ENCODE measurements around the gene NOD1.

- TF ChIP-seq EZH2 (IDR thresholded peaks at IDR 0.05; ENCODE audit: borderline replicate concordance, low read depth, low read length, severe bottlenecking) = no peak
- TF ChIP-seq, protein P1, sequence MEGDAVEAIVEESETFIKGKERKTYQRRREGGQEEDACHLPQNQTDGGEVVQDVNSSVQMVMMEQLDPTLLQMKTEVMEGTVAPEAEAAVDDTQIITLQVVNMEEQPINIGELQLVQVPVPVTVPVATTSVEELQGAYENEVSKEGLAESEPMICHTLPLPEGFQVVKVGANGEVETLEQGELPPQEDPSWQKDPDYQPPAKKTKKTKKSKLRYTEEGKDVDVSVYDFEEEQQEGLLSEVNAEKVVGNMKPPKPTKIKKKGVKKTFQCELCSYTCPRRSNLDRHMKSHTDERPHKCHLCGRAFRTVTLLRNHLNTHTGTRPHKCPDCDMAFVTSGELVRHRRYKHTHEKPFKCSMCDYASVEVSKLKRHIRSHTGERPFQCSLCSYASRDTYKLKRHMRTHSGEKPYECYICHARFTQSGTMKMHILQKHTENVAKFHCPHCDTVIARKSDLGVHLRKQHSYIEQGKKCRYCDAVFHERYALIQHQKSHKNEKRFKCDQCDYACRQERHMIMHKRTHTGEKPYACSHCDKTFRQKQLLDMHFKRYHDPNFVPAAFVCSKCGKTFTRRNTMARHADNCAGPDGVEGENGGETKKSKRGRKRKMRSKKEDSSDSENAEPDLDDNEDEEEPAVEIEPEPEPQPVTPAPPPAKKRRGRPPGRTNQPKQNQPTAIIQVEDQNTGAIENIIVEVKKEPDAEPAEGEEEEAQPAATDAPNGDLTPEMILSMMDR (IDR thresholded peaks at IDR 0.05; ENCODE audit: borderline replicate concordance, extremely low read depth, low read length, poor library complexity, severe bottlenecking) = no peak
Measured at GRCh38 chr7:30503274-30504212, 25.0 kb upstream of the NOD1 start.
